H9 (cell line): Measurements from ENCODE around the gene ATP5MC2. TPM values are rescaled to one million over a fixed set of nuclear protein-coding genes. Genes with fewer than 3 reads are reported as not detected.

ENCODE experiments used
- DNase-seq: peaks from one replicate; pipeline ENCODE4 v3.0.0-alpha.2; 2017
- H2AFZ ChIP-seq: one replicate; pipeline ENCODE4 v1.6.1; 2013; ENCODE audit warnings: mild to moderate bottlenecking, low read length, control low read depth, moderate library complexity
- H2AK5ac ChIP-seq: 2 replicates; pipeline ENCODE4 v1.6.1; 2013; ENCODE audit warnings: low read length, control low read depth, mixed read lengths; ENCODE audit not compliant: insufficient read length
- H2BK120ac ChIP-seq: one replicate; pipeline ENCODE4 v1.6.1; 2013; ENCODE audit warnings: low read depth, mild to moderate bottlenecking, low read length, control low read depth, inconsistent platforms; ENCODE audit not compliant: poor library complexity, severe bottlenecking
- H2BK12ac ChIP-seq: 2 replicates; pipeline ENCODE4 v1.6.1; 2013; ENCODE audit warnings: low read length, control low read depth, mixed read lengths, low read depth; ENCODE audit not compliant: insufficient read length
- H2BK15ac ChIP-seq: 2 replicates; pipeline ENCODE4 v1.6.1; 2013; ENCODE audit warnings: low read depth, low read length, control low read depth
- H2BK20ac ChIP-seq: one replicate; pipeline ENCODE4 v1.6.1; 2013; ENCODE audit warnings: low read depth, mild to moderate bottlenecking, low read length, control low read depth, inconsistent platforms; ENCODE audit not compliant: poor library complexity, severe bottlenecking
- H2BK5ac ChIP-seq: 2 replicates; pipeline ENCODE4 v1.6.1; 2013; ENCODE audit warnings: low read length, control low read depth, mixed read lengths; ENCODE audit not compliant: insufficient read length
- H3K14ac ChIP-seq: 2 replicates; pipeline ENCODE4 v1.6.1; 2013; ENCODE audit warnings: low read length, control low read depth; ENCODE audit not compliant: insufficient read depth
- H3K18ac ChIP-seq: 2 replicates; pipeline ENCODE4 v1.6.1; 2013; ENCODE audit warnings: low read depth, mild to moderate bottlenecking, mixed read lengths, low read length, control low read depth; ENCODE audit not compliant: insufficient read length
- H3K23ac ChIP-seq: 2 replicates; pipeline ENCODE4 v1.6.1; 2013; ENCODE audit warnings: low read length, control low read depth, mixed read lengths, low read depth; ENCODE audit not compliant: insufficient read length
- H3K23me2 ChIP-seq: 2 replicates; pipeline ENCODE4 v1.6.1; 2013; ENCODE audit warnings: low read depth, mild to moderate bottlenecking, mixed read lengths, low read length, control low read depth; ENCODE audit not compliant: insufficient read length, poor library complexity, severe bottlenecking
- H3K27ac ChIP-seq: 2 replicates; pipeline ENCODE4 v1.5.1; 2013; ENCODE audit warnings: low read length, control low read depth, mixed read lengths, low read depth; ENCODE audit not compliant: insufficient read length
- H3K27me3 ChIP-seq: 2 replicates; pipeline ENCODE4 v1.6.1; 2013; ENCODE audit warnings: low read length, control low read depth, inconsistent platforms; ENCODE audit not compliant: insufficient read depth
- H3K4ac ChIP-seq: 2 replicates; pipeline ENCODE4 v1.6.1; 2013; ENCODE audit warnings: low read depth, mild to moderate bottlenecking, control low read depth, inconsistent platforms, low read length, moderate library complexity
- H3K4me1 ChIP-seq: 2 replicates; pipeline ENCODE4 v1.6.1; 2013; ENCODE audit warnings: low read length, control low read depth, inconsistent platforms; ENCODE audit not compliant: insufficient read depth
- H3K4me2 ChIP-seq: 2 replicates; pipeline ENCODE4 v1.6.1; 2013; ENCODE audit warnings: low read length, control low read depth, mixed read lengths; ENCODE audit not compliant: insufficient read length, insufficient read depth
- H3K56ac ChIP-seq: 2 replicates; pipeline ENCODE4 v1.6.1; 2013; ENCODE audit warnings: low read depth, mild to moderate bottlenecking, mixed read lengths, low read length, control low read depth; ENCODE audit not compliant: insufficient read length
- H3K79me1 ChIP-seq: 2 replicates; pipeline ENCODE4 v1.6.1; 2013; ENCODE audit warnings: low read depth, mild to moderate bottlenecking, moderate library complexity, low read length, control low read depth, inconsistent platforms; ENCODE audit not compliant: insufficient read depth, poor library complexity, severe bottlenecking
- H3K79me2 ChIP-seq: 2 replicates; pipeline ENCODE4 v1.6.1; 2013; ENCODE audit warnings: low read length, control low read depth, inconsistent platforms; ENCODE audit not compliant: insufficient read depth
- H3K9ac ChIP-seq: 2 replicates; pipeline ENCODE4 v1.6.1; 2013; ENCODE audit warnings: low read length, control low read depth, mixed read lengths; ENCODE audit not compliant: insufficient read length; ENCODE audit errors: extremely low read depth
- H3K9me3 ChIP-seq: one replicate; pipeline ENCODE4 v1.6.1; 2013; ENCODE audit warnings: low read depth, low read length, inconsistent platforms; ENCODE audit not compliant: control insufficient read depth
- H3T11ph ChIP-seq: one replicate; pipeline ENCODE4 v1.6.1; 2013; ENCODE audit warnings: mild to moderate bottlenecking, low read length, control low read depth, inconsistent platforms
- H4K20me1 ChIP-seq: one replicate; pipeline ENCODE4 v1.6.1; 2013; ENCODE audit not compliant: control insufficient read depth, insufficient read length, insufficient read depth
- H4K5ac ChIP-seq: 2 replicates; pipeline ENCODE4 v1.6.1; 2013; ENCODE audit warnings: low read depth, mild to moderate bottlenecking, mixed read lengths, low read length, control low read depth; ENCODE audit not compliant: insufficient read length
- H4K8ac ChIP-seq: replicated peaks from 2 replicates; pipeline ENCODE4 v1.6.1; 2013; ENCODE audit warnings: low read length, control low read depth, mixed read lengths, low read depth; ENCODE audit not compliant: insufficient read length
- H4K91ac ChIP-seq: 2 replicates; pipeline ENCODE4 v1.6.1; 2013; ENCODE audit warnings: low read depth, mild to moderate bottlenecking, moderate library complexity, mixed read lengths, low read length, control low read depth; ENCODE audit not compliant: insufficient read length
- H3K27ac Mint-ChIP-seq, 3 experiments: 2 replicates in 2 of 3; 3 replicates in 1 of 3; pipeline ENCODE4 v1.8.0; 2020 to 2021; ENCODE audit warnings: mixed read lengths in 3 of 3, mild to moderate bottlenecking in 1 of 3, moderate library complexity in 1 of 3
- H3K27me3 Mint-ChIP-seq: 2 replicates; pipeline ENCODE4 v1.8.0; 2021; ENCODE audit warnings: low read depth, mild to moderate bottlenecking, moderate library complexity, mixed read lengths
- H3K36me3 Mint-ChIP-seq, 3 experiments: 2 replicates in 2 of 3; 3 replicates in 1 of 3; pipeline ENCODE4 v1.8.0; 2020 to 2021; ENCODE audit warnings: low read depth in 3 of 3, mixed read lengths in 3 of 3; ENCODE audit not compliant: insufficient read depth in 1 of 3
- H3K4me1 Mint-ChIP-seq, 2 experiments: 2 replicates each; pipeline ENCODE4 v1.8.0; 2020; ENCODE audit warnings: mixed read lengths in 2 of 2
- H3K4me3 Mint-ChIP-seq, 2 experiments: 2 replicates in 1 of 2; 3 replicates in 1 of 2; pipeline ENCODE4 v1.8.0; 2020 to 2021; ENCODE audit warnings: mild to moderate bottlenecking in 2 of 2, mixed read lengths in 2 of 2, moderate library complexity in 1 of 2
- H3K9me3 Mint-ChIP-seq, 2 experiments: 2 replicates in 1 of 2; 3 replicates in 1 of 2; pipeline ENCODE4 v1.8.0; 2020; ENCODE audit warnings: mild to moderate bottlenecking in 2 of 2, mixed read lengths in 2 of 2, moderate library complexity in 1 of 2
- CTCF ChIP-seq: fragments of 200-600 bp; sonication (generic); conservative IDR thresholded peaks from 3 replicates; pipeline ENCODE4 v1.8.0; 2021; ENCODE audit warnings: antibody characterized with exemption, mild to moderate bottlenecking
- WGBS: extraction: QIAGEN DNeasy Blood & Tissue Kit; methylation state at CpG from one replicate; pipeline ENCODE4 v1.1.7; 2013; ENCODE audit warnings: missing lambda C conversion rate, low lambda C conversion rate, mixed read lengths; ENCODE audit not compliant: insufficient read length; ENCODE audit errors: extremely low coverage; 5-methylcytosine and 5-hydroxymethylcytosine counted together
- total RNA-seq: library from RNA; stranded (reverse); gene quantifications from 2 replicates; pipeline ENCODE4 v1.2.1, GENCODE V29; 2021

The ATP5MC2 gene
- total RNA-seq, 1 experiment from 2014 or later: 379 TPM

- H3K9me3 ChIP-seq: no peaks in the 10 kb centered on the region
- no peak overlapping the region for H2BK15ac ChIP-seq
- H3K14ac ChIP-seq: no peak overlapping the region
- H3K9ac ChIP-seq: peak overlapping the region; percentile 36
- no peak overlapping the region for H2BK20ac ChIP-seq
- no CpG with 5 or more reads among the region's 11 CpGs for WGBS
- no peak overlapping the region for H3K56ac ChIP-seq
- no peak overlapping the region for H2BK120ac ChIP-seq
- no peaks in the 10 kb centered on the region for H3K36me3 Mint-ChIP-seq
- H3T11ph ChIP-seq: no peak overlapping the region
- H4K5ac ChIP-seq: no peak overlapping the region
- H3K27me3 ChIP-seq: peaks cover 4% of the 10 kb centered on the region; the same call in 1 of the 2 replicates
- H4K20me1 ChIP-seq: no peaks in the 10 kb centered on the region
- H2AFZ ChIP-seq: no peak overlapping the region
- H3K18ac ChIP-seq: no peak overlapping the region
- H3K27me3 Mint-ChIP-seq: peaks cover 68% of the 10 kb centered on the region
- no peaks in the 10 kb centered on the region; the same call in 1 of the 2 replicates for H3K4me1 ChIP-seq
- no peaks in the 10 kb centered on the region for H3K79me2 ChIP-seq
- H3K9me3 Mint-ChIP-seq: peaks cover 2 to 3% of the 10 kb centered on the region in 2 experiments; a peak in 1 of 5 replicates
- peak overlapping the region; percentile 49 for H3K4me2 ChIP-seq
- no peak overlapping the region for H3K27ac ChIP-seq
- H2BK5ac ChIP-seq: no peak overlapping the region
- no peak overlapping the region for H2BK12ac ChIP-seq
- DNase-seq: peak; percentile 95
- TF ChIP-seq CTCF: no peak
- no peaks in the 10 kb centered on the region for H3K79me1 ChIP-seq
- peak overlapping the region; percentile 84 to 90 (median 89); a peak in 6 of 7 replicates for H3K27ac Mint-ChIP-seq
- H3K23ac ChIP-seq: no peak overlapping the region
- no peak overlapping the region for H2AK5ac ChIP-seq
- H4K8ac ChIP-seq: no peak overlapping the region
- peaks cover 17% of the 10 kb centered on the region for H3K23me2 ChIP-seq
- H3K4ac ChIP-seq: no peak overlapping the region
- peak overlapping the region; percentile 59 to 75 for H3K4me3 Mint-ChIP-seq
- peaks cover 28 to 40% of the 10 kb centered on the region in 2 experiments for H3K4me1 Mint-ChIP-seq
- no peak overlapping the region for H4K91ac ChIP-seq
Measured at GRCh38 chr12:53696285-53696654, 20.4 kb upstream of the ATP5MC2 start.
